Measurements from ENCODE around the gene MBD5. TPM values are rescaled to one million over a fixed set of nuclear protein-coding genes. Genes with fewer than 3 reads are reported as not detected.

The MBD5 gene
- total RNA-seq, 1 donor from 2014 or later: 44.9 TPM

DNA sequence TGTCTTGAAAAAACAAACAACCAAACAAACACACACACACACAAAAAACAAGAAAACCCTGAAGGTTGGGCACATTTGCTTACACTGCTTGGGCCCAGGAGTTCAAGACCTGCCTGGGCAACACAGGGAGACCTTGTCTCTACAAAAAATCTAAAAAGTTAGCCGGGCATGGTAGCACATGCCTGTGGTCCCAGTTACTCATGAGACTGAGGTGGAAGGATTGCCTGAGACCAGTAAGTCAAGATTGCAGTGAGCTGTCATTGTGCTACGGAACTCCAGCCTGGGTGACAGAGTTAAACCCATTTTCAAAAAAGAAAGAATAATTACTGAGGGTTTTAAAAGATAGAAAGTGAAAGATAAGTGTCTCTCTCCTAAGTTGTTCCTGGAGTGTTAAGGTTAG is 103.4 kb downstream of the MBD5 start:
- no peak overlapping the region for H3K4me3 Mint-ChIP-seq (ENCODE audit: unreplicated experiment)
- H3K36me3 Mint-ChIP-seq (ENCODE audit: unreplicated experiment): peaks cover 5% of the 10 kb centered on the region
- H3K9me3 Mint-ChIP-seq (ENCODE audit: unreplicated experiment): peaks cover 5% of the 10 kb centered on the region
- H3K27ac Mint-ChIP-seq (ENCODE audit: unreplicated experiment): no peak overlapping the region
- DNase-seq (ENCODE audit: extremely low spot score, unreplicated experiment): no peak
- H3K27me3 Mint-ChIP-seq (ENCODE audit: unreplicated experiment): no peaks in the 10 kb centered on the region
- TF ChIP-seq, protein P1, sequence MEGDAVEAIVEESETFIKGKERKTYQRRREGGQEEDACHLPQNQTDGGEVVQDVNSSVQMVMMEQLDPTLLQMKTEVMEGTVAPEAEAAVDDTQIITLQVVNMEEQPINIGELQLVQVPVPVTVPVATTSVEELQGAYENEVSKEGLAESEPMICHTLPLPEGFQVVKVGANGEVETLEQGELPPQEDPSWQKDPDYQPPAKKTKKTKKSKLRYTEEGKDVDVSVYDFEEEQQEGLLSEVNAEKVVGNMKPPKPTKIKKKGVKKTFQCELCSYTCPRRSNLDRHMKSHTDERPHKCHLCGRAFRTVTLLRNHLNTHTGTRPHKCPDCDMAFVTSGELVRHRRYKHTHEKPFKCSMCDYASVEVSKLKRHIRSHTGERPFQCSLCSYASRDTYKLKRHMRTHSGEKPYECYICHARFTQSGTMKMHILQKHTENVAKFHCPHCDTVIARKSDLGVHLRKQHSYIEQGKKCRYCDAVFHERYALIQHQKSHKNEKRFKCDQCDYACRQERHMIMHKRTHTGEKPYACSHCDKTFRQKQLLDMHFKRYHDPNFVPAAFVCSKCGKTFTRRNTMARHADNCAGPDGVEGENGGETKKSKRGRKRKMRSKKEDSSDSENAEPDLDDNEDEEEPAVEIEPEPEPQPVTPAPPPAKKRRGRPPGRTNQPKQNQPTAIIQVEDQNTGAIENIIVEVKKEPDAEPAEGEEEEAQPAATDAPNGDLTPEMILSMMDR (IDR thresholded peaks at IDR 0.05): no peak
- peaks cover 7% of the 10 kb centered on the region for H3K4me1 Mint-ChIP-seq (ENCODE audit: unreplicated experiment)

DNA sequence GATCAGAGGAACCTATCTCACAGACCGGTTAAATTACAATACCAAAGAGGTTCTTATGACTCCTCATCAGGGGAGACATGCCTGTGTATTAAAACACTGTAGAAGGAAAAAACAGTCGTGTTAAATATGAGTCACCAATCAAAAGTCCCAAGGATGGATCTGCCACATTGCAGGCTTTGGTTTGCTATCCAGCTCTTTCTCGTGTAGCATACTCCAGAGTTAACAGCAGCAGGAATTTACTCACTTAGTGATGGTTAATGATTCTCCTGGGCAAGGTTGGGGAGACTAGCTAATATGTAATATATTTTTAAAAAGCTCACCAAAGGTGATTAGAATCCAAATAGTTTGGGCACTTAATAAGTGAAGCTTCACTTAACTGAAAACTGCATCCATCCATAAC is 109.7 kb downstream of the MBD5 start:
- Mint-ChIP-seq H3K9me3 (ENCODE audit: unreplicated experiment) (no peaks in the 10 kb centered on the region), H3K27me3 (ENCODE audit: unreplicated experiment) (no peaks in the 10 kb centered on the region), H3K4me3 (ENCODE audit: unreplicated experiment) (no peak overlapping the region), H3K4me1 (ENCODE audit: unreplicated experiment) (peaks cover 21% of the 10 kb centered on the region), H3K27ac (ENCODE audit: unreplicated experiment) (peak overlapping the region; percentile 20), H3K36me3 (ENCODE audit: unreplicated experiment) (no peaks in the 10 kb centered on the region)
- TF ChIP-seq, protein P1 (IDR thresholded peaks at IDR 0.05): no peak
- no peak for DNase-seq (ENCODE audit: extremely low spot score, unreplicated experiment)

DNA sequence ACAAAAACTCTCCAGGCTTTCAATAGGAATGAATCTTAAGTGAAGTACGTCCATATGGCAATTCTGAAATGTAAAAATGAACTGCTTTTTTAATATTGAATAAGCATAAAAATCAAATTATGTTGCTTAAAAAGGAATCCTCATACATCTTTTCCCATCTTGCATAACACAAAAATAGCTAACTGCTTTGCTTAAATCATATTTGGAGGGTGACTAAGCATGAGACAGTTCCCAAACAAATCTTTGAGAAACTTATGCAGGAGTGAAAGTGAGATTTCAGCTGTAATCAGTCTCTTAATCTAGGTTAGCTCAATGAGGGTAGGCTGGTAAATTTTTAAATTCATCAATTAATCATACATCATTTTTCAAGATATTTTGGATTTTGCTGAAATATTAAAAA is 111.5 kb downstream of the MBD5 start:
- Mint-ChIP-seq H3K4me1 (ENCODE audit: unreplicated experiment) (peaks cover 17% of the 10 kb centered on the region), H3K36me3 (ENCODE audit: unreplicated experiment) (peaks cover 3% of the 10 kb centered on the region), H3K27ac (ENCODE audit: unreplicated experiment) (peak overlapping the region; percentile 62), H3K27me3 (ENCODE audit: unreplicated experiment) (no peaks in the 10 kb centered on the region), H3K9me3 (ENCODE audit: unreplicated experiment) (no peaks in the 10 kb centered on the region), H3K4me3 (ENCODE audit: unreplicated experiment) (peak overlapping the region; percentile 31)
- TF ChIP-seq, protein P1 (IDR thresholded peaks at IDR 0.05): no peak
- DNase-seq (ENCODE audit: extremely low spot score, unreplicated experiment): no peak

DNA sequence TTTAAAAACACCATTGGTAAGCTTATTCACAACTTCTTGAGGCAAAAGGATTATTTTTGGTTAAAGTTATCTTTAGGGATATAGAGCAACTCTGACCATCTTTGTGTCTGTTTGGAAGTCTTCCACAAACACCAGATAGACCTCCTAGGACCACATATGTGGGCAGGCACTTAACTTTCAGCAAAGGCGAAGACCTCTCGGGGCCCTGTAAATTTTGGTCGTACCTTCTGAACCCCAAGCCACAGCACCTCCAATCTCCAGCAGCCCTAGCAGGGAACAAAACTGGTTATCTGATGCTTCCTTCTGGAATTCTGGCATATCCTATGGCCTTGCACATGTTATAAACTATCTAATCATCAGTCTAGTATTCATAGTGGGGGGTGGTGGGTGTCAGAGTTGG is 114.8 kb downstream of the MBD5 start:
- Mint-ChIP-seq H3K9me3 (ENCODE audit: unreplicated experiment) (no peaks in the 10 kb centered on the region), H3K36me3 (ENCODE audit: unreplicated experiment) (peaks cover 3% of the 10 kb centered on the region), H3K27ac (ENCODE audit: unreplicated experiment) (no peak overlapping the region), H3K27me3 (ENCODE audit: unreplicated experiment) (no peaks in the 10 kb centered on the region), H3K4me3 (ENCODE audit: unreplicated experiment) (no peak overlapping the region), H3K4me1 (ENCODE audit: unreplicated experiment) (peaks cover 10% of the 10 kb centered on the region)
- TF ChIP-seq, protein P1 (IDR thresholded peaks at IDR 0.05): no peak
- DNase-seq (ENCODE audit: extremely low spot score, unreplicated experiment): no peak

DNA sequence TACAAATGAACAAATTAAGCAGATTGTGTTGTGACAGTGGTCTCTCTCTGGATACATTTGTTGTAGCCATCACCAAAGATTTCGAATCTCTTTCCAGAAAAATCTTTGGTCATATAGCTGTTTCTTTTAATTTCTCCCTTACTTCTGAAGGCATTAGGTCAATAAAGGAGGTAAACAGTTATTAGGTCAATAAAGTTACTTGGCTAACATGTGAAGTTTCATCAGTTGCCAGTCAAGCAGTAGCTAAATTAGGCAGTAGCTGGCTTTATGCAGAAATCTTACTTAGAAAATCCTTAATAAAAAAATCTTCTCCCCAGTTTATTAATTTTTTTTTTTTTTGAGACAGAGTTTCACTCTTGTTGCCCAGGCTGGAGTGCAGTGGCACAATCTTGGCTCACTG is 115.5 kb downstream of the MBD5 start:
- H3K27me3 Mint-ChIP-seq (ENCODE audit: unreplicated experiment): no peaks in the 10 kb centered on the region
- no peaks in the 10 kb centered on the region for H3K9me3 Mint-ChIP-seq (ENCODE audit: unreplicated experiment)
- H3K4me3 Mint-ChIP-seq (ENCODE audit: unreplicated experiment): no peak overlapping the region
- DNase-seq (ENCODE audit: extremely low spot score, unreplicated experiment): no peak
- H3K27ac Mint-ChIP-seq (ENCODE audit: unreplicated experiment): no peak overlapping the region
- peaks cover 3% of the 10 kb centered on the region for H3K36me3 Mint-ChIP-seq (ENCODE audit: unreplicated experiment)
- peaks cover 4% of the 10 kb centered on the region for H3K4me1 Mint-ChIP-seq (ENCODE audit: unreplicated experiment)
- TF ChIP-seq, protein P1 (IDR thresholded peaks at IDR 0.05): no peak

Measured in osteocyte (in vitro differentiated cells).